HG02884 (cell line): Measurements from ENCODE around the gene SLIT3.

Experiments used
- ATAC-seq: cut with Tn5 transposase; IDR thresholded peaks from one replicate; pipeline ENCODE4 v1.9.1; 2021; ENCODE audit warnings: mild to moderate bottlenecking, moderate library complexity; ENCODE audit not compliant: unreplicated experiment

Gene SLIT3

GRCh38 chr5:169089343-169089742 is 211.6 kb downstream of the SLIT3 start:
- ATAC-seq, result no peak

DNA sequence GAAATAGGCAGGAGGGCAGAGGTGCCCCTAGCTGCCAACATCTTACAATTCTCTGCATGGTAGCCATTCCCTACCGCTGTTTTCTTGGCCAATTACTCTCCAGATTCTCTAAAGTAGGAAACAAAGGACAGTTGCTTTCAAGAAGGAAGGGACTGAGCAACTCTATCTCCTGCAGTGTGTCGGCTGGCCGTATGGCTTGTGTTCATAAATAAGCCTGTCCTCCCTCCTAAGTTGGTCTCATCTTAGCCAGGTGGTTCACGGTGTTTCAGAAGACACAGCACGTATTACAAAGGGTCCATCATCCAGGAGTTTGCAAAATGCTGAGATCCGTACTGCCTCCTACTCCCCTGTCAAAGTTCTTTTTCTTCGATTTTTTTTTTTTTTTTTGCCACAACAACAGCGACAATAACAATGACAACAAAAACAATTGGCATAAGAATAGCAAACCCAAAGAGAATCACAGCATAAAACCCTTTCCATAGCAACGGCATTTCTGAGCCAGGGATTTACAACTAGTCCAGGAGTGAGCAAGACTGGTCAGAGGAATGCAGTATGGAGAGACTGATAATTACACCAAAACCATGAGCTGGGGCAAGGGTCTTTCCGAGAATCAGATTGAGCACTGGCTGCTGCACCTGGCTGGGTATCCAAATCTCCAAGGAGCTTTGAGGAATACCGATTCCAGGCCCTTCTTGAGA is 212.8 kb downstream of the SLIT3 start:
- ATAC-seq, result no peak

DNA sequence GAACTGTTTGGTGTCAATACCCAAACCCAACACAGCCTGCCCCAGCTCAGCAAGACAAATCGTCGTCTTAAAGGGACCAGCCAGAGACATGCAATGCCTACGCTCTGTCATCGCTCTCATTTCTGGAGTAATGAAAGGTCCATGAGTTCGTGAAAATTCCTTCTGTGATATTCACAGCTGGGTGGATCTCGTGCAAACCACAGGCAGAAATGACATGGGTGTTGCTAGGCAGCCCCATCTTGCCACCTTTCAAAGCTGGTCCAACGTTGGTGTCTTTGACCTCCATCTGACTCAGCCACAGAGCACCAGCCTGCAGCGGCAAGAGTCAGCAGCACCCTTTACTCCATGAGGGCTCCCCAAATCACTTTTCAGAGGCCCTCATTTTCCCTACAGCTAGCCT is 215.3 kb downstream of the SLIT3 start:
- ATAC-seq, result no peak

DNA sequence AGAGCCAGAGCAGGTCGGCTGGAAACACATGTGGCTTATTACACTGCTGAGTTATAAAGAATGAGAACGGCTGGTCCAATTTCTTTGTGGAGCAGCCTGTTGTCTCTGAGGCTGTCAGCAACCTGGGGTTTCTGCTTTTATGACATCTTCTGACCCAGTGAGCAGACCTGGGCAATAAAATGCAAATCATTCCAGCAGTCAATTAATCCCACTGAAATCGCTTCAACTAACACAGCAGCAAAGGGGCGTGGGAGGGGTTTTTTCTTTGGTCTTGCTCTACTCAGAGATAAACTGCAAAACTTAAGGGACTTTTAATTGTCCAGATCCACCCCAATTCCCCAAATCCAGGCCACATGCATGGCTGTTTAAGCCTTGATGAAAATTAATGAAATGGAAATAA is 215.7 kb downstream of the SLIT3 start:
- ATAC-seq, result no peak

- no peak for ATAC-seq
Observed at GRCh38 chr5:169084775-169085174, 216.2 kb downstream of the SLIT3 start.

DNA sequence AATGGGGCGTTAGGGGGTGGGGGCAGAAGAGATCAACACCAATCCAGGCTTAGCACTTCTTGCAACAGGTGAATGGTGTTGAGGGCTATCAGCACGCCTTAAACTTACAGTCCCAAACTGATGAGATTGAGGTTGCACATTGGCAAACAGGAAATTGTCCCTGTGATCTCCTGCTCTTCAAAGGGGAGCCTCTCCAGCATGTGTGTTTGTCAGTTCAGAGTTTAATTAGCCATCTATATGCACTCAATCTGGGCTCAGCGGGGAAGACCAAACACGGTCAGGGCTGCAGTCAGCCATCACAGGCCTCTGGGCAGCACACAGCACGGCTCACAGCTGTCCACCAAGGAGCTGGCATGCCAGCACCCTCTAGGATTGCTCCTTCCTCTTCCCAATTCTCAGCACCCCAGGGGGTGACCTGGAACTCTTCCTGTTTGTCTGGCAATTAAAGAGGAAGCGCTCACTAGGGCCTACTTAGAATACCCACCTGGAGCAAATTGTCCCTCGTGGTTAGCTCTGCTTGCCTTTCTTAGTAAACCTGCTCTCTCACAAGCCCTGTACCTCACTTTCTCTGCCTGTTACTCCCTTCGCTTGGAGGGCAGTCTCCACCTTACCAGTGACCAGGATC is 217.4 kb downstream of the SLIT3 start:
- ATAC-seq, result no peak

DNA sequence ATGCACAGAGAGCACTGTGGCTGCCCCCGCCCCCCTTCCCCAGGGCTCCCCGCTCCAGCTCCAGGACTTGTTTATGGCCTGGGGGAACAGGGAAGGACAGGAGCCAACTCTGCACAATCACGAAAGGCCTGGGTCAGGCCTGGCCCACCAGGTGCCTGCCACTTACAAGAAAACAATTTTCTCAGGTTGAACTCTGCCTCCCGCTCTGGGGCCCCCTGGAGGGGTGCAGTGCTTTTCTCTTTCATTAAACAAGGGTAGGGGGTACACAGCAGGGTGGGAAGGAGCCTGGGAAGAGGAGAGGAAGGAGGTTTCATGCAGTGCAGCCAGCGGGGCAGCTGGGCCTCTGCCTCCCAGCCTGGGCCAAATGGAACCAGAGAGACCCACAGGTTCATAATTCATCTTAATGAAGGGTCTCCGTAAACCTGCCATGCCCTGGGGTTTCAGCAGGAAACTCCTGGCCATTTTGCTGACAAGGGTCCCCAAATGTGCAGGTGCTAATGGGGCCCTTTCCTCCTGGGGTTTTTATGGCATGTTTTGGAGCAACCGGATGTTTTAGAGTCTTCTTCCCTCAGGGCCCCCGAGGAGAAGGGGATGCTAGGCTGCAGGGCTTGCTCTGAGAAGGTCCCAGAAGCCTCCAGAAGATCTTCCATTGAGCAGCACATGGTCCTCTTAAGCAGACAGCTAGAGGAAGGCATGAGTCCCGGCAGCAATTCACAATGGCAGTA is 219.8 kb downstream of the SLIT3 start:
- no peak for ATAC-seq

- no peak for ATAC-seq
Observed at GRCh38 chr5:169080448-169080911, 220.5 kb downstream of the SLIT3 start.

- ATAC-seq, result no peak
Observed at GRCh38 chr5:169079697-169080096, 221.2 kb downstream of the SLIT3 start.

- no peak for ATAC-seq
Observed at GRCh38 chr5:169074839-169075238, 226.1 kb downstream of the SLIT3 start.

- ATAC-seq, result no peak
Observed at GRCh38 chr5:169072233-169072632, 228.7 kb downstream of the SLIT3 start.

DNA sequence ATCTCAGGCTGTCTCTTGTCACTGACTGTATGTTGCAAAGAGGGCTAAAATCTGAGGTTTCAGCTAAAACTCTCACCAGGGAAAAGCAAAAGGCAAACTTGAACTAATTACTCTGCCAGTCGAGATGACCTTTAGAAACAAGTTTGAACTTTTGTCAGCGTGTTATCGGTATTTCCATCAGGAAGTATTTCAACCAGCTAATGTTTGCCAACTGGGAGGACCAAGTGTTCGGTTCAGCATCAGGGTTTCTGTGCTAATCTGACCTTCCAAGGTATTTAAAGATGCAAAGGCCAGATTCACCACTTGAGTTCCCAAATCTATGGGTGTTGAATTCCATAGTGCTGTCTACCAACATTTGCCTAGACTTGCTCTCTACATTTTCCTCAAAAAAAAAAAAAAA is 230.5 kb downstream of the SLIT3 start:
- no peak for ATAC-seq

DNA sequence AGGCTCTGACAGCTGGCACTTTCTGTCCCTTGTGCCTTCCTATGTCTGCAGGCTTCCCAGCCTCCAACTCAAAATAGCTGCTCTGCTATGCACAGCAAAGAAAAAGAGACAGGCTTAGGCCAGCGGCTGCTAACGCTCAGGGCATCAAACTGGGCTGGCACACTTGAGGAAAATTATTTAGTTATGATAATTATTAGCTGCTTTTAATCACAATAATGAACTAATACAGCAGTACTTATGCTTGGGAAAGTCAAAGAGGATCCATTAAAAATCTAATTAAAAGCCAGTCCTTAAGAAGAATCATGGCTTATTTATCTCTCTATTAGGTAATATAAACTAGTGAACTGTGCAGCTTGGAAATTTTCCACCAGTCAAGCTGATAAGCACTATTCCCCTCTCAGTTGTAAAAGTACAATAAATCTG is 233.2 kb downstream of the SLIT3 start:
- no peak for ATAC-seq

DNA sequence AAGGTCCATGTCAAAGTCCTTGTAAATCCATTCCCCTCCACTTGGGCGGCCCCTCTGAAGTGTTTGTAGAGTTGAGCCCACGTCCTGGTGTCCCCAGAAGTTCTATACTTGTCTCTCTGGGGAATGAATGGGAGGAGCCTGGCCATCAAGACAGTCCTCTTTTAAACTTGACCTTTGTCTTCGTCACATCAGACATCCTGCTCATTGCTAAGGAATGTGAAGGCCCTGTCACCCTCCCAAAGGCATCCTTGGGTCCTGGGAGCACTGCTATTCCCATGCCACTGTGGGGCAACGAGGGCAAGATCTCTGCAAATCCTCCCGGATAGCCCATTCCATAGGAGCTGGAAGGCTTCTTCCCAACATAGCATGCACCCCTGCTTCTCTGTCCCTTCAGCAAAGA is 235.5 kb downstream of the SLIT3 start:
- no peak for ATAC-seq

DNA sequence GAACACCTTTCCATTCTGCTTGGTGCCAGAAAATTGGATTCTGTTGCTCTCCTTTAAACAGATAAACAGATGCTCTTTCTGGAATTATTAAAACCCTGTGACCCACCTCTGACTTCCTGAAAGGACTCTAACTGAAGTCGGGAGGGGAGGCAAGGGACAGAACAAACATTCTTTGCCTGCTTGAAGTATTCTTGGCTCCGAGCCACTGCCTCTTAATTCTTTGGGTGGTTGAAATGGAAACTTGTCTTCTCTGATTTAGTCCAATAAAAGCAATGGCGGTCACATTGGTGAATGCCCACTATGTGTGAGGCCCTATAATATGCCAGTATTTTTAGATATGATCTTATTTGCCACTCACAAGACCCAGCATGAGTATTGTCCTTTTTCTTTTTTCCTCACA is 236.8 kb downstream of the SLIT3 start:
- ATAC-seq, result no peak

GRCh38 chr5:169063316-169063953 is 237.5 kb downstream of the SLIT3 start:
- no peak for ATAC-seq

DNA sequence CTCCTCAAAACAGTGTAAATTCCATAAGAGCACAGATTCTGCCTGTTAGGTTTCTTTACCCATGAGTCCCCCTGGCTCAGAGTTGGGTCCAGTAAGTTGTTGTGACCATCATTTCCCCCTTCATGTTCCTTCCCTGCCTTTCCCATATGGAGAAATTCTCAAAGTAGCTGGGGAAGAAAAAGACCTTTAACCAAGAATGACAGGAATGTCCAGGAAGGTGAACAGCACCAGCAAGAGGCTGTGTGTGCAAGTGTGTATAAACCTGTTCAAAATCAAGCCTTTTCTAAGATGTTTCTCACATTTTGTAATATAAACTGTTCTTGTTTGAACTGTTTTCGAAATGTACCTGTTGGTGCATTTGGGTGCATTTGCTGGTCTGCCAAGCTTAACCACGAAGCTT is 238.2 kb downstream of the SLIT3 start:
- ATAC-seq, result no peak

GRCh38 chr5:169054506-169054905 is 246.4 kb downstream of the SLIT3 start:
- no peak for ATAC-seq

GRCh38 chr5:169052207-169052606 is 248.7 kb downstream of the SLIT3 start:
- ATAC-seq, result no peak

DNA sequence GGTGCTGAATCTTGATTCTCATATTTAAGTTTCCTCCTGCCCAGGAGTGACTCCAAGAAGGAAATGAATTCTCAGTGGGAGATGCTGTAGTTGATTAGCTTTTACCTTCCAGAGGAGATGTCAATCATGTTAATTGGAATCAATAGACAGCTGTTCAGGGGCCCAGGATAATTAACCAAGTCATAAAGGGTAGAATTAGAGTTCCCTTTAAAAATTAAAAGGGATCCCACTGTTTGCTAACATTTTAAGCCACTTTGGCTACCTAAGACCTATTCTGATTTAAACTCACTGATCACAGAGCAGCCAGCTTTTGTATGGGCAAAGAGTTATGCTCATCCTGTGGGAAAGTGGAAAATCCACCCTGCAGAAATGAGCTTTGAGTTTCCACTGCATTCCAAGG is 249.6 kb downstream of the SLIT3 start:
- no peak for ATAC-seq

DNA sequence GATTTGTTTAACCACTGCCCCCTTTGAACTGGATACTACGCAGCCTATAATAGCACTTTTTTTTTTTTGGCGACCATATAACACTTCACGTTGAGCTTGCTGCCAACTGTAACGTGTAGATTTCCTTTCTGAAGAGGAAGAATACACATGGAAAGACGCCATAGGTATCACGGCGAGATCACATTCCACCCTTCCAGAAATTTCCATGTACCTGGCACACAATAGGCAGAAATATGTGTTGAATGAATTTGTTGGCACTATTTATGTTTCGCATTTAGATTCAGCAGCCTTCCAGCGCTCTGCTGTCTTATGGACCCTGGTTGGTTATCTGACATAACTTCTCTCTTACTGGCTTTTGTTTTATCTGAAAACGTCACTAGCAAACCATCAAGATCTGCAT is 250.3 kb downstream of the SLIT3 start:
- ATAC-seq, result no peak

- no peak for ATAC-seq
Observed at GRCh38 chr5:169050146-169050571, 250.8 kb downstream of the SLIT3 start.
